Measurements from ENCODE around the gene FMNL1.

Gene FMNL1

DNA sequence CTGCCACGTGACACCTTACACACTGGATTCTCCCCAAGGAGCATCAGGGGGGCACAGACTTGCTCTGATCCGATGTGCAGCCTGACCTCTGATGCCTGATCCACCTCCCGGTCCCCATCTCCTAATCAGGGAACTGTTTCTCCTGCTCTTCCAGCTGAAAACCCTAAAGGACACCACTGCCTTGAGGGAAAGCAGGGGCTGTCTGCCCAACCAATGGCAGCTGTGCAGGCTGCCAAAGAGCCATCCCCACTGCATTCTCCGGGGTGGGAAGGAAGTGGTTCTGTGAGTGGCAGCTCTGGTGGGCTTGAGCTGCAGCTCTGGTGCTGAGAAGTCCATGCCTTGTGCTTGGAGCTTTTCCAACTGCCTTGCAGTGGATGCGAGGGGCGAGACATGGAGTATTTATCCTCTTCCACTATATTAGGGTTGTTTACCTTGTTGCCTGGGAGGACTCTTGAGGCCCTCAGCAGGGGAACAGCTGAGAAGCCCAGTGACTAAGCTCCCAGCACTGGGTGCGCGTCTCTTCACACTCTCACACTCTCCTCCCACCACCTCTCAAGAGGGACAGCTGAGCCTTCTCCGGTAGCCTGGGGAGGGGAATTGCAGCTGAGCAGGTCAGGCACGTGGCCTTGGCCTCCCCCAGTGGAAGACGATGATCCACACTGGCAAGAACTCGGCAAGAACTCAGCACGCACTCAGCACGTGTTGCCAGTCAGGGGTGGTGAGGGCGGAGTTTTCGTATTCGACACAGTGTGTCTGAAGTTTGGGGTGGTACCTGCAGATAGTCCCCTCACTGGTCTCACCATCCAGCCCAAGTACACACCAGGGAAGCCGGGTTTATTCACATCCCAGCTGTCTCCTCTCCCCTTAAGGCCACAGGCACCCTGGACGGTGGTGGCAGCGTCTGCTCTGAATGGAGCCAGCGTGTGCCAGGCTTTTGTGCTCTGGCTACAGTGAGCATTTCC, 61.3 kb downstream of the FMNL1 start:
- Histone ChIP-seq H3K27ac (ENCODE audit: poor library complexity, severe bottlenecking) (no peak overlapping the region), H3K4me3 (ENCODE audit: severe bottlenecking) (no peak overlapping the region), H3K9me3 (ENCODE audit: severe bottlenecking) (no peaks in the 10 kb centered on the region), H3K36me3 (ENCODE audit: low read depth) (peaks cover 74% of the 10 kb centered on the region), H3K4me1 (ENCODE audit: insufficient read depth, poor library complexity, severe bottlenecking) (peaks cover 9% of the 10 kb centered on the region), H3K27me3 (ENCODE audit: insufficient read depth, poor library complexity, severe bottlenecking) (no peaks in the 10 kb centered on the region)
- TF ChIP-seq, protein P1, sequence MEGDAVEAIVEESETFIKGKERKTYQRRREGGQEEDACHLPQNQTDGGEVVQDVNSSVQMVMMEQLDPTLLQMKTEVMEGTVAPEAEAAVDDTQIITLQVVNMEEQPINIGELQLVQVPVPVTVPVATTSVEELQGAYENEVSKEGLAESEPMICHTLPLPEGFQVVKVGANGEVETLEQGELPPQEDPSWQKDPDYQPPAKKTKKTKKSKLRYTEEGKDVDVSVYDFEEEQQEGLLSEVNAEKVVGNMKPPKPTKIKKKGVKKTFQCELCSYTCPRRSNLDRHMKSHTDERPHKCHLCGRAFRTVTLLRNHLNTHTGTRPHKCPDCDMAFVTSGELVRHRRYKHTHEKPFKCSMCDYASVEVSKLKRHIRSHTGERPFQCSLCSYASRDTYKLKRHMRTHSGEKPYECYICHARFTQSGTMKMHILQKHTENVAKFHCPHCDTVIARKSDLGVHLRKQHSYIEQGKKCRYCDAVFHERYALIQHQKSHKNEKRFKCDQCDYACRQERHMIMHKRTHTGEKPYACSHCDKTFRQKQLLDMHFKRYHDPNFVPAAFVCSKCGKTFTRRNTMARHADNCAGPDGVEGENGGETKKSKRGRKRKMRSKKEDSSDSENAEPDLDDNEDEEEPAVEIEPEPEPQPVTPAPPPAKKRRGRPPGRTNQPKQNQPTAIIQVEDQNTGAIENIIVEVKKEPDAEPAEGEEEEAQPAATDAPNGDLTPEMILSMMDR (IDR thresholded peaks at IDR 0.05; ENCODE audit: poor library complexity, severe bottlenecking), result no peak
- ATAC-seq (ENCODE audit: low read depth) (no peak), DNase-seq (ENCODE audit: low spot score) (no peak)

DNA sequence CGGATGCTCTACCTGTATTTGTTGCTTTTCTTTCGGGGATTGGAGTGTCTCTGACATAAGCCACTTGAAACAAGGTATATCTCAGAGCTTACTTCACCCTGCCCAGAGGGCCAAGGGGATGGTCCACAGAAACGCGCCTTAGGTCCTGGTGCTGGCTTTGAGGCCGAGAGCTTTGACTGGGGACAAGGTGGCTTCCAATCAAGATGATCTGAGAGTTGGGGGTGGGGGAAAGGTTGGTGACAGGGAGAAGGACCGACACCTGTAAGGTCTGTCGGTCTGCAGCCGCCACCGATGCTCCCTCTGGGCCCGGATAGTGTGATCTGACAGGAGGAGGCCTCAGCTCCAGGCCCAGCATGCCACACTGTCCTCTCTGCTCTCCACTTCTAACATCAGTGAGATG, 62.0 kb downstream of the FMNL1 start:
- Histone ChIP-seq H3K4me3 (ENCODE audit: severe bottlenecking) (no peak overlapping the region), H3K36me3 (ENCODE audit: low read depth) (peaks cover 79% of the 10 kb centered on the region), H3K4me1 (ENCODE audit: insufficient read depth, poor library complexity, severe bottlenecking) (peaks cover 9% of the 10 kb centered on the region), H3K27me3 (ENCODE audit: insufficient read depth, poor library complexity, severe bottlenecking) (no peaks in the 10 kb centered on the region), H3K27ac (ENCODE audit: poor library complexity, severe bottlenecking) (peak overlapping the region; percentile 28), H3K9me3 (ENCODE audit: severe bottlenecking) (no peaks in the 10 kb centered on the region)
- DNase-seq (ENCODE audit: low spot score) (no peak), ATAC-seq (ENCODE audit: low read depth) (no peak)
- TF ChIP-seq, protein P1 (IDR thresholded peaks at IDR 0.05; ENCODE audit: poor library complexity, severe bottlenecking), result no peak

DNA sequence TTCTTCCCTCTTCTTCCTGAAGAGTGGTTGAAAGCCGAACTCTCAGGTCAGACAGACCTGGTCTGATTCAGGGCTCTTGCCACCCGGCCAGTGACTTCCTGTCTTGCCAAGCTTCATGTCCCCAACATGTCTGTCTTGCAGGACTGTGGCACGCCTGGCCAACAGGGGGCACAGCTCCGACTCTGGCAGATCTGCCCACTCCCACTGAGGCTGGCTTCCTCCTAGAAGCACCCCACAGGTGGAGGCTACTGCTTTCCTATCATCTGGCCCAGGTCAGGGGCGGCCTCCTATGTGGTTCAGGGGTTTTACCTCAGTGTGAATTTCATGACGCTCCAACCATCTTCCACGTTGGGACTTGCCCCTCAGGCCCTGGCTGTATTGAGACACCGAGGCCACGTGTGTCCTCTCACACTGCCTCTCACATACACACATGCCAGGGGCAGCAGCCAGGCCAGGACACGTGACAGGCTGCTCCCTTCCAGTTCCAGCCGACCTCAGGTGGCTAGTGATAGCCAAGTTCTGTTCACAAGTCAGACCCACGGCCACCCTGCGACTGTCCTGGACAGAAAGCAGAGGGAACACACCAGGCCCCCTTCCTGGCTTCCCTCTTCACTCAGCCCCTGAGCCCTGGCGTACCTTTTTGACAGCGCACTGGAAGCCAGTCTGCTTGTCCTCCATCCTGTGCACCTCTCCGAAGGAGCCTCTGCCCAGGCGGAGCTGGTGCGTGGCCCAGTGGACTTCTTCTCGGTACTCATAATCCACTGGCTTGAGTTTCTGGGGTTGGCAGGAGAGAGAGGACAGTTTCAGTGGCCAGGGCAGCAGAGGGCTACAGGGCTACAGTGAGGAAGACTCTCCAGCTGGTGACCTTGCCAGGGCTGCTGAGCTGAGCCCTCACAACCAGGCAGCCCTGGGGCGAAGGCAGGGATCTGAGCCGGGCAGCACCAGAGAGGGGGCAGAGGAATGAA, 62.8 kb downstream of the FMNL1 start:
- Histone ChIP-seq H3K27ac (ENCODE audit: poor library complexity, severe bottlenecking) (peak overlapping the region; percentile 28), H3K27me3 (ENCODE audit: insufficient read depth, poor library complexity, severe bottlenecking) (no peaks in the 10 kb centered on the region), H3K9me3 (ENCODE audit: severe bottlenecking) (no peaks in the 10 kb centered on the region), H3K36me3 (ENCODE audit: low read depth) (peaks cover 85% of the 10 kb centered on the region), H3K4me1 (ENCODE audit: insufficient read depth, poor library complexity, severe bottlenecking) (peaks cover 9% of the 10 kb centered on the region), H3K4me3 (ENCODE audit: severe bottlenecking) (no peak overlapping the region)
- ATAC-seq (ENCODE audit: low read depth) (peak; percentile 93), DNase-seq (ENCODE audit: low spot score) (no peak)
- TF ChIP-seq, protein P1 (IDR thresholded peaks at IDR 0.05; ENCODE audit: poor library complexity, severe bottlenecking), result peak; percentile 42

DNA sequence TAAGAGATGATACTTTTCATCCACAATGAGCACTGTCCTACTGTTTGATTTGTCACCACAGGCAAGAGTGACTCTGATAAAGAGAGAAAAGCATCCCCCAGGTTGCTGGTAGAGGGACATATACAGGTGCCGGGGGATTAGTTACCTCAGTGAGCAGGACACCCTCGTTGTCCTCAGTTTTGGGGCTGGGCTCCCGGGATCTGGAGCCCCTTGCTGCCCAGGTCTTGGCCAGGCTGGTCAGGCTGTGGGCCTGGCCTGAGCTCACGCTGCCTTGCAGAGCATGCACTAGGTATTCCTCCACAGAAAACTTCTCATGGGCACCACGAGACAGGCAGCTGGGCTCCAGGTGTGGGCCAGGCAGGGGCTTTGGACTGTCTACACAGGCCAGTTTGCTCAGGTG, 64.6 kb downstream of the FMNL1 start:
- TF ChIP-seq, protein P1 (IDR thresholded peaks at IDR 0.05; ENCODE audit: poor library complexity, severe bottlenecking), result no peak
- Histone ChIP-seq H3K4me3 (ENCODE audit: severe bottlenecking) (no peak overlapping the region), H3K27ac (ENCODE audit: poor library complexity, severe bottlenecking) (no peak overlapping the region), H3K27me3 (ENCODE audit: insufficient read depth, poor library complexity, severe bottlenecking) (no peaks in the 10 kb centered on the region), H3K9me3 (ENCODE audit: severe bottlenecking) (no peaks in the 10 kb centered on the region), H3K4me1 (ENCODE audit: insufficient read depth, poor library complexity, severe bottlenecking) (peaks cover 9% of the 10 kb centered on the region), H3K36me3 (ENCODE audit: low read depth) (peaks cover 89% of the 10 kb centered on the region)
- DNase-seq (ENCODE audit: low spot score), result no peak
- no peak for ATAC-seq (ENCODE audit: low read depth)

Measured in RWPE2 (cell line).